Transverse colon (tissue), 3 donors: ENCODE data around the gene NPRL2.

Experiments
- EP300 ChIP-seq: sonication (generic); formaldehyde crosslinking; IDR thresholded peaks from one replicate; pipeline ENCODE4 v1.6.1; 2017; ENCODE audit warnings: antibody characterized with exemption, low read depth
- POLR2A ChIP-seq: fragments of 450-650 bp; IDR thresholded peaks from one replicate; pipeline ENCODE4 v1.6.1; 2016; ENCODE audit warnings: antibody characterized with exemption, mild to moderate bottlenecking, moderate library complexity
- TF ChIP-seq, protein P1 (sequence below), 5 experiments: fragments of 200-600 bp in 3 of 5; fragments of 450-650 bp in 2 of 5; sonication (generic) in 3 of 5; IDR thresholded peaks; 1 replicate in 2 of 5; 2 replicates in 3 of 5; pipeline ENCODE4 v1.5.1; 2016 to 2017; ENCODE audit warnings: antibody characterized with exemption in 5 of 5, inconsistent platforms in 3 of 5, mild to moderate bottlenecking in 2 of 5, moderate library complexity in 1 of 5

DNA sequence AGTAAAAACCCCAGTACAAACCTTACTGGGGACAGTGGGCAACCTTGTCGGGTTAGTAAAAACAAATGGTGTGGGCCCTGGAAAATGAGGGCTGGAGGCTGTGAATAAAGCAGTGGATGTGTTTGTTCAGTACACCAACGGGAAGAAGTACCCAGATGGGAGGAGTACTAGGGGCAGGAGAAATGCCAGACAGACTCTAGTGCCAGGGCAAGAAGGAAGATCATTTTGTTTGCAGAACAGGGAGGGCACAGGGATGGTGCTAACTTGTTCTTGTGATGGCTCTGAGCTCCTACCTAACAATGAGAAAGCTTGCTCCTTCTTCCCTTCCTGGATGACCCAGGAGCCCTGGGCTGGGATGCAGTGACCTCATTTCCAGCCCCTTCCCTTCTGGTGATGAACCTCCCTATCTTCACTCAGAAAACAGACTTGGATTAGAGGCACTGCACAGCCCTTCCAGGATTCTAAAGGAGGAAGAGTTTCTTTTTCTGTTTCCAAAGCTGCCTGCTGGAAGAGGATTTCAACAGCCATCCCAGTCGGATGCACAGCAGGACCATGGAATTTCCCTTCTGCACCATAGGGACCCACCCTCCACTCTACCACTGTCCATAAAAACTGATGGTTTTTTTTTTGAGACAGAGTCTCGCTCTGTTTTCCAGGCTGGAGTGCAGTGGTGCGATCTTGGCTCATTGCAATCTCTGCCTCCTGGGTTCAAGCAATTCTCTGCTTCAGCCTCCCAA, 16.1 kb downstream of the NPRL2 start:
- TF ChIP-seq, protein P1, sequence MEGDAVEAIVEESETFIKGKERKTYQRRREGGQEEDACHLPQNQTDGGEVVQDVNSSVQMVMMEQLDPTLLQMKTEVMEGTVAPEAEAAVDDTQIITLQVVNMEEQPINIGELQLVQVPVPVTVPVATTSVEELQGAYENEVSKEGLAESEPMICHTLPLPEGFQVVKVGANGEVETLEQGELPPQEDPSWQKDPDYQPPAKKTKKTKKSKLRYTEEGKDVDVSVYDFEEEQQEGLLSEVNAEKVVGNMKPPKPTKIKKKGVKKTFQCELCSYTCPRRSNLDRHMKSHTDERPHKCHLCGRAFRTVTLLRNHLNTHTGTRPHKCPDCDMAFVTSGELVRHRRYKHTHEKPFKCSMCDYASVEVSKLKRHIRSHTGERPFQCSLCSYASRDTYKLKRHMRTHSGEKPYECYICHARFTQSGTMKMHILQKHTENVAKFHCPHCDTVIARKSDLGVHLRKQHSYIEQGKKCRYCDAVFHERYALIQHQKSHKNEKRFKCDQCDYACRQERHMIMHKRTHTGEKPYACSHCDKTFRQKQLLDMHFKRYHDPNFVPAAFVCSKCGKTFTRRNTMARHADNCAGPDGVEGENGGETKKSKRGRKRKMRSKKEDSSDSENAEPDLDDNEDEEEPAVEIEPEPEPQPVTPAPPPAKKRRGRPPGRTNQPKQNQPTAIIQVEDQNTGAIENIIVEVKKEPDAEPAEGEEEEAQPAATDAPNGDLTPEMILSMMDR (IDR thresholded peaks at IDR 0.05) = no peak
- TF ChIP-seq POLR2A (no peak), EP300 (no peak)
